Prostate gland (tissue), 2 donors: Measurements from ENCODE around the gene MCUR1.

ENCODE experiments used
- CTCF ChIP-seq, 4 experiments: fragments of 200-600 bp in 2 of 4; fragments of 450-650 bp in 2 of 4; sonication (generic) in 2 of 4; IDR thresholded peaks; 1 replicate in 3 of 4; 2 replicates in 1 of 4; pipeline ENCODE4 v1.5.1; 2016 to 2019; ENCODE audit warnings: antibody characterized with exemption in 4 of 4, mild to moderate bottlenecking in 2 of 4, moderate library complexity in 2 of 4
- POLR2AphosphoS5 ChIP-seq: sonication (generic); formaldehyde crosslinking; IDR thresholded peaks from one replicate; pipeline ENCODE4 v1.6.1; 2017; ENCODE audit warnings: antibody characterized with exemption

DNA sequence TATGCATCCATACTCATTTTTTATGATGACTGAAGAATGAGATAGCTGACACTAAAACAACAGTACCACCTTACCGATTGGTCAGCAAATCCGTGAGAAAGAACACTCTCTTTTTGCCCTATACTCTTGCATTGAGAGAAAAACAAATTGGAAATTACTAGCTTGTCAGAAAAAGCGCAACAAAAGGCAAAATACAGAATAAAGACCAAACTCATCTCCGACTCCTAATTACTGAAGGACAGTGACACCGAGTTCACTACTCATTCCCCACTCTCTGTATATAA is 2.1 kb downstream of the MCUR1 start:
- TF ChIP-seq CTCF (IDR thresholded peaks at IDR 0.05) (no peak), POLR2AphosphoS5 (no peak)
